Measurements from ENCODE around the gene KCNK4. TPM values are rescaled to one million over a fixed set of nuclear protein-coding genes. Genes with fewer than 3 reads are reported as not detected.
A peak's percentile ranks its signal among the peaks of the same experiment; 100 is the strongest.
"Not testable (repeated sequence)": the region's sequence is repeated elsewhere in the genome, so short reads cannot be mapped to it uniquely, and the experiment has no call there.

KCNK4 gene
- total and polyA plus RNA-seq, 12 donors = not detected

GRCh38 chr11:64305691-64306562, 14.8 kb downstream of the KCNK4 start:
- DNase-seq (peak; percentile 73 to 75), ATAC-seq (peak; percentile 0 to 31 (median 12))
- peaks cover 0 to 12% (median 7%) of the 10 kb centered on the region in 7 donors for H3K27me3 ChIP-seq
- H3K9me3 ChIP-seq = no peaks in the 10 kb centered on the region
- H3K36me3 ChIP-seq = peaks cover 0 to 20% (median 0%) of the 10 kb centered on the region in 9 donors
- peaks cover 9 to 45% (median 30%) of the 10 kb centered on the region in 9 donors for H3K4me1 ChIP-seq
- intact Hi-C loops (cut with DNase I) = loop anchor here in 2 of 10 donors (1.0 to 2.0 kb wide), 4 partner anchors 11 to 59 kb away; partner anchors contain the start of genes BAD (in 2 of the 2), GPR137 (in 2 of the 2), PPP1R14B (in 1 of the 2) and TRMT112 (in 1 of the 2)
- 1% methylated on average over 54 to 68 of the region's 71 CpGs for WGBS, 2 donors
- TF ChIP-seq CTCF (IDR thresholded peaks at IDR 0.05) = peak in 8 of 9 donors; percentile 12 to 61 (median 47)
- peak overlapping the region; percentile 80 to 98 (median 94) for H3K27ac ChIP-seq
- peak overlapping the region; percentile 63 to 93 (median 76) for H3K4me3 ChIP-seq

GRCh38 chr11:64306563-64306875, 15.4 kb downstream of the KCNK4 start:
- peak in 1 of 8 donors; percentile 0 for ATAC-seq
- no peak for TF ChIP-seq CTCF (IDR thresholded peaks at IDR 0.05)
- peaks cover 0 to 23% (median 0%) of the 10 kb centered on the region in 9 donors for H3K36me3 ChIP-seq
- peaks cover 0 to 9% (median 7%) of the 10 kb centered on the region in 7 donors for H3K27me3 ChIP-seq
- H3K4me1 ChIP-seq = peaks cover 9 to 39% (median 24%) of the 10 kb centered on the region in 9 donors
- DNase-seq = no peak
- peak overlapping the region; percentile 9 to 98 (median 94) for H3K27ac ChIP-seq
- intact Hi-C loops (cut with DNase I) = no loop called here
- 27% methylated on average over 9 of the region's 9 CpGs for WGBS, 2 donors
- H3K4me3 ChIP-seq = peak overlapping the region; percentile 63 to 93 (median 76)
- no peaks in the 10 kb centered on the region for H3K9me3 ChIP-seq

GRCh38 chr11:64306876-64307622, 15.9 kb downstream of the KCNK4 start:
- WGBS, 2 donors = 75 to 76% methylated on average over 15 of the region's 15 CpGs
- Histone ChIP-seq H3K27ac (peak overlapping the region in 9 of 10 donors; percentile 89 to 98 (median 94)), H3K36me3 (peaks cover 0 to 23% (median 0%) of the 10 kb centered on the region in 9 donors), H3K4me1 (peaks cover 9 to 38% (median 23%) of the 10 kb centered on the region in 9 donors), H3K27me3 (peaks cover 0 to 4% (median 2%) of the 10 kb centered on the region in 7 donors), H3K4me3 (peak overlapping the region in 9 of 10 donors; percentile 63 to 93 (median 76)), H3K9me3 (no peaks in the 10 kb centered on the region)
- intact Hi-C loops (cut with DNase I) = no loop called here
- DNase-seq (no peak), ATAC-seq (peak in 1 of 8 donors; percentile 1)
- TF ChIP-seq CTCF (IDR thresholded peaks at IDR 0.05) = no peak

GRCh38 chr11:64307795-64308194, 16.7 kb downstream of the KCNK4 start:
- DNase-seq; H3K4me3 ChIP-seq; H3K9me3 ChIP-seq; ATAC-seq; intact Hi-C loops (cut with DNase I); H3K27ac ChIP-seq; H3K27me3 ChIP-seq: not testable (repeated sequence)
- H3K4me1 ChIP-seq = peaks cover 9 to 45% (median 27%) of the 10 kb centered on the region in 9 donors
- 91 to 94% methylated on average over 5 of the region's 5 CpGs for WGBS, 2 donors
- H3K36me3 ChIP-seq = peaks cover 0 to 23% (median 0%) of the 10 kb centered on the region in 9 donors

Data from heart right ventricle (tissue), 16 donors.